Esophagus mucosa (tissue), 1 donor: ENCODE results near the gene SUMF1. TPM values are rescaled to one million over a fixed set of nuclear protein-coding genes. Genes with fewer than 3 reads are reported as not detected.

Experiments used
- ATAC-seq: fragments of 200-7000 bp; cut with Tn5 transposase; one replicate; pipeline ENCODE4 v1.9.1; 2020
- total RNA-seq: library from RNA; stranded (reverse); gene quantifications from one replicate; pipeline ENCODE4 v1.2.4, GENCODE V29; 2023
- donor health status: DM: yes; HTN: yes; CAD: no.

The SUMF1 gene
- total RNA-seq, 1 donor from 2014 or later = 26.4 TPM

- no peak for ATAC-seq
Measured at GRCh38 chr3:4497005-4497692, 30.1 kb upstream of the SUMF1 start.

- ATAC-seq = no peak
Measured at GRCh38 chr3:4496087-4496452, 29.0 kb upstream of the SUMF1 start.

- no peak for ATAC-seq
Measured at GRCh38 chr3:4495294-4496086, 28.4 kb upstream of the SUMF1 start.

- no peak for ATAC-seq
Measured at GRCh38 chr3:4494895-4495264, 27.8 kb upstream of the SUMF1 start.

- no peak for ATAC-seq
Measured at GRCh38 chr3:4493941-4494894, 27.1 kb upstream of the SUMF1 start.

- peak; percentile 98 for ATAC-seq
Measured at GRCh38 chr3:4493014-4493940, 26.2 kb upstream of the SUMF1 start, which contains the start of gene ITPR1. ITPR1 (plus strand) TSS chr3:4493348; CDS start chr3:4516492, 23,144 bp downstream.

GRCh38 chr3:4492208-4493013 lies 25.3 kb upstream of the SUMF1 start:
- ATAC-seq = peak; percentile 39

- ATAC-seq = no peak
Measured at GRCh38 chr3:4491855-4492207, 24.8 kb upstream of the SUMF1 start.

- no peak for ATAC-seq
Measured at GRCh38 chr3:4478261-4478660, 11.2 kb upstream of the SUMF1 start.

- ATAC-seq = no peak
Measured at GRCh38 chr3:4476496-4476895, 9.4 kb upstream of the SUMF1 start.

GRCh38 chr3:4475804-4476203 lies 8.7 kb upstream of the SUMF1 start:
- no peak for ATAC-seq

GRCh38 chr3:4474683-4475490 lies 7.8 kb upstream of the SUMF1 start:
- ATAC-seq = peak; percentile 76

GRCh38 chr3:4472766-4473165 lies 5.7 kb upstream of the SUMF1 start:
- ATAC-seq = no peak

GRCh38 chr3:4472312-4472711 lies 5.2 kb upstream of the SUMF1 start:
- ATAC-seq = no peak

GRCh38 chr3:4471907-4472306 lies 4.8 kb upstream of the SUMF1 start:
- no peak for ATAC-seq

GRCh38 chr3:4467522-4467867 lies 426 bp upstream of the SUMF1 start:
- ATAC-seq = no peak

- no peak for ATAC-seq
Measured at GRCh38 chr3:4464576-4464975, 2.5 kb downstream of the SUMF1 start.

GRCh38 chr3:4462369-4463040 lies 4.6 kb downstream of the SUMF1 start:
- no peak for ATAC-seq

GRCh38 chr3:4461468-4462090 lies 5.5 kb downstream of the SUMF1 start:
- no peak for ATAC-seq
